ENCODE measurements around the gene CYB5RL.

Gene CYB5RL

GRCh38 chr1:54199765-54200518 lies at the start of gene CYB5RL, which contains the start of gene MRPL37:
Gene CYB5RL, minus strand, starts transcription at chr1:54200030. Its CDS starts 4,414 bp downstream, at chr1:54195616.
Gene MRPL37, plus strand, starts transcription at chr1:54200167. Its CDS starts 77 bp downstream, at chr1:54200244.
- CTCF ChIA-PET = no interaction called here
- POLR2A ChIA-PET = interaction anchor here (0.6 to 2.3 kb wide), 18 partner anchors 10 to 339 kb away, joined by 3 to 10 read pairs (median 4); partner anchors contain the start of genes TCEANC2 and TMEM59

GRCh38 chr1:54248966-54249365 lies 49.1 kb upstream of the CYB5RL start:
- POLR2A ChIA-PET = no interaction called here
- CTCF ChIA-PET = no interaction called here
- DNase-seq (ENCODE audit: extremely low spot score) = no peak
- no peak for TF ChIP-seq HDGF (IDR thresholded peaks at IDR 0.05; ENCODE audit: borderline replicate concordance)
- TF ChIP-seq TARDBP (IDR thresholded peaks at IDR 0.05) = no peak
- no peak for TF ChIP-seq SUZ12 (IDR thresholded peaks at IDR 0.05)
- TF ChIP-seq FOXA1 (IDR thresholded peaks at IDR 0.05) = no peak
- TF ChIP-seq FOXK2 (IDR thresholded peaks at IDR 0.05) = no peak
- TF ChIP-seq FOXM1 (IDR thresholded peaks at IDR 0.05; ENCODE audit: borderline replicate concordance) = no peak
- no peak for TF ChIP-seq PKNOX1 (IDR thresholded peaks at IDR 0.05)
- TF ChIP-seq LEF1 (IDR thresholded peaks at IDR 0.05; ENCODE audit: borderline replicate concordance) = no peak

More at GRCh38 chr1:54199765-54200518, at the start of gene CYB5RL, which contains the start of gene MRPL37:
- peak; percentile 55; the same call in 1 of the 2 replicates for TF ChIP-seq NFRKB (IDR thresholded peaks at IDR 0.05)
- peak; percentile 67 for TF ChIP-seq L3MBTL2 (conservative IDR thresholded peaks at IDR 0.05)
- peak; percentile 100 for TF ChIP-seq PKNOX1 (IDR thresholded peaks at IDR 0.05)
- peak; percentile 67 for TF ChIP-seq BHLHE40 (IDR thresholded peaks at IDR 0.05; ENCODE audit: borderline replicate concordance)
- no peak for TF ChIP-seq ZNF384 (IDR thresholded peaks at IDR 0.05)
- no peak for TF ChIP-seq SP1 (IDR thresholded peaks at IDR 0.05)
- peak; percentile 57; the same call in 1 of the 2 replicates for TF ChIP-seq ELF4 (IDR thresholded peaks at IDR 0.05)
- peak; percentile 100 for DNase-seq (ENCODE audit: extremely low spot score)

- no peak for DNase-seq (ENCODE audit: extremely low spot score)
- CTCF ChIA-PET = interaction anchor here (1.5 kb wide), 1 partner anchor 26 kb away, joined by 5 read pairs; no protein-coding TSS in a partner anchor
- TF ChIP-seq PKNOX1 (IDR thresholded peaks at IDR 0.05) (no peak), FOXK2 (IDR thresholded peaks at IDR 0.05) (no peak), FOXA1 (IDR thresholded peaks at IDR 0.05) (no peak), SP1 (IDR thresholded peaks at IDR 0.05) (no peak), ZNF384 (IDR thresholded peaks at IDR 0.05) (no peak), L3MBTL2 (conservative IDR thresholded peaks at IDR 0.05) (no peak), FOXM1 (IDR thresholded peaks at IDR 0.05; ENCODE audit: borderline replicate concordance) (no peak), LEF1 (IDR thresholded peaks at IDR 0.05; ENCODE audit: borderline replicate concordance) (no peak), ELF4 (IDR thresholded peaks at IDR 0.05) (no peak), NFRKB (IDR thresholded peaks at IDR 0.05) (no peak), HDGF (IDR thresholded peaks at IDR 0.05; ENCODE audit: borderline replicate concordance) (no peak), SUZ12 (IDR thresholded peaks at IDR 0.05) (no peak), ARNT (IDR thresholded peaks at IDR 0.05) (no peak), CTBP1 (IDR thresholded peaks at IDR 0.05; ENCODE audit: borderline replicate concordance) (no peak), BHLHE40 (IDR thresholded peaks at IDR 0.05; ENCODE audit: borderline replicate concordance) (no peak), TARDBP (IDR thresholded peaks at IDR 0.05) (no peak)
- POLR2A ChIA-PET = no interaction called here
Observed at GRCh38 chr1:54247863-54248515, 48.2 kb upstream of the CYB5RL start.

- POLR2A ChIA-PET = no interaction called here
Observed at GRCh38 chr1:54246116-54246721, 46.4 kb upstream of the CYB5RL start.

GRCh38 chr1:54245501-54245900 lies 45.7 kb upstream of the CYB5RL start:
- ChIA-PET CTCF (no interaction called here), POLR2A (no interaction called here)
- no peak for DNase-seq (ENCODE audit: extremely low spot score)
- no peak for TF ChIP-seq SUZ12 (IDR thresholded peaks at IDR 0.05)
- no peak for TF ChIP-seq ZNF384 (IDR thresholded peaks at IDR 0.05)
- no peak for TF ChIP-seq SP1 (IDR thresholded peaks at IDR 0.05)

More at GRCh38 chr1:54246116-54246721, 46.4 kb upstream of the CYB5RL start:
- TF ChIP-seq FOXA1 (IDR thresholded peaks at IDR 0.05) (no peak), L3MBTL2 (conservative IDR thresholded peaks at IDR 0.05) (no peak), FOXK2 (IDR thresholded peaks at IDR 0.05) (no peak), NFRKB (IDR thresholded peaks at IDR 0.05) (no peak), ZNF384 (IDR thresholded peaks at IDR 0.05) (no peak)
- DNase-seq (ENCODE audit: extremely low spot score) = no peak
- CTCF ChIA-PET = no interaction called here

- DNase-seq (ENCODE audit: extremely low spot score) = no peak
- CTCF ChIA-PET = no interaction called here
- TF ChIP-seq L3MBTL2 (conservative IDR thresholded peaks at IDR 0.05) (no peak), BHLHE40 (IDR thresholded peaks at IDR 0.05; ENCODE audit: borderline replicate concordance) (no peak), LEF1 (IDR thresholded peaks at IDR 0.05; ENCODE audit: borderline replicate concordance) (no peak), PKNOX1 (IDR thresholded peaks at IDR 0.05) (no peak), HDGF (IDR thresholded peaks at IDR 0.05; ENCODE audit: borderline replicate concordance) (no peak), ZNF384 (IDR thresholded peaks at IDR 0.05) (no peak), SP1 (IDR thresholded peaks at IDR 0.05) (no peak), ELF4 (IDR thresholded peaks at IDR 0.05) (no peak), TARDBP (IDR thresholded peaks at IDR 0.05) (no peak), FOXK2 (IDR thresholded peaks at IDR 0.05) (no peak)
- POLR2A ChIA-PET = no interaction called here
Observed at GRCh38 chr1:54244655-54245054, 44.8 kb upstream of the CYB5RL start.

Data from HEK293T (cell line).